HL-60 (cell line): ENCODE measurements around the gene LSM2.

Experiments used
- DNase-seq, 2 experiments: peaks; one replicate each; pipeline ENCODE4 v3.0.0-alpha.2; 2010 to 2020; ENCODE audit warnings: low read depth in 1 of 2, low spot score in 1 of 2
- H3K27ac ChIP-seq: fragments of 250-450 bp; sonication (Bioruptor Pico); replicated peaks from 2 replicates; pipeline ENCODE4 v1.5.1; 2020; ENCODE audit warnings: mild to moderate bottlenecking, moderate library complexity
- H3K27me3 ChIP-seq: fragments of 250-450 bp; sonication (Bioruptor Pico); 2 replicates; pipeline ENCODE4 v1.5.1; 2021; ENCODE audit warnings: mild to moderate bottlenecking, moderate library complexity; ENCODE audit not compliant: insufficient read depth, poor library complexity, severe bottlenecking
- H3K4me3 ChIP-seq: replicated peaks from 2 replicates; pipeline ENCODE4 v1.5.1; 2011; ENCODE audit warnings: mild to moderate bottlenecking, control low read depth, low read length; ENCODE audit not compliant: insufficient read depth
- GABPA ChIP-seq: IDR thresholded peaks from 2 replicates; pipeline ENCODE4 v1.6.1; 2012; ENCODE audit warnings: low read depth
- POLR2AphosphoS5 ChIP-seq: IDR thresholded peaks from 2 replicates; pipeline ENCODE4 v1.6.1; 2012; ENCODE audit warnings: low read depth
- SPI1 ChIP-seq: IDR thresholded peaks from 2 replicates; pipeline ENCODE4 v1.6.1; 2012; ENCODE audit warnings: low read depth, mild to moderate bottlenecking, borderline replicate concordance
- TF ChIP-seq, protein P1 (sequence below): IDR thresholded peaks from one replicate; pipeline ENCODE4 v1.5.1; 2011; ENCODE audit warnings: low read length, control low read depth, inconsistent platforms; ENCODE audit not compliant: insufficient read depth
- TF ChIP-seq, protein P2 (sequence below): IDR thresholded peaks from 2 replicates; pipeline ENCODE4 v1.6.1; 2012; ENCODE audit warnings: low read depth; ENCODE audit not compliant: insufficient replicate concordance

LSM2 gene

GRCh38 chr6:31769684-31770371, 36.9 kb downstream of the LSM2 start:
- H3K27ac ChIP-seq: no peak overlapping the region
- TF ChIP-seq SPI1: no peak
- TF ChIP-seq, protein P1, sequence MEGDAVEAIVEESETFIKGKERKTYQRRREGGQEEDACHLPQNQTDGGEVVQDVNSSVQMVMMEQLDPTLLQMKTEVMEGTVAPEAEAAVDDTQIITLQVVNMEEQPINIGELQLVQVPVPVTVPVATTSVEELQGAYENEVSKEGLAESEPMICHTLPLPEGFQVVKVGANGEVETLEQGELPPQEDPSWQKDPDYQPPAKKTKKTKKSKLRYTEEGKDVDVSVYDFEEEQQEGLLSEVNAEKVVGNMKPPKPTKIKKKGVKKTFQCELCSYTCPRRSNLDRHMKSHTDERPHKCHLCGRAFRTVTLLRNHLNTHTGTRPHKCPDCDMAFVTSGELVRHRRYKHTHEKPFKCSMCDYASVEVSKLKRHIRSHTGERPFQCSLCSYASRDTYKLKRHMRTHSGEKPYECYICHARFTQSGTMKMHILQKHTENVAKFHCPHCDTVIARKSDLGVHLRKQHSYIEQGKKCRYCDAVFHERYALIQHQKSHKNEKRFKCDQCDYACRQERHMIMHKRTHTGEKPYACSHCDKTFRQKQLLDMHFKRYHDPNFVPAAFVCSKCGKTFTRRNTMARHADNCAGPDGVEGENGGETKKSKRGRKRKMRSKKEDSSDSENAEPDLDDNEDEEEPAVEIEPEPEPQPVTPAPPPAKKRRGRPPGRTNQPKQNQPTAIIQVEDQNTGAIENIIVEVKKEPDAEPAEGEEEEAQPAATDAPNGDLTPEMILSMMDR: peak; percentile 93
- peak; percentile 73 to 90 for DNase-seq
- no peaks in the 10 kb centered on the region for H3K27me3 ChIP-seq
- no peak overlapping the region for H3K4me3 ChIP-seq

DNA sequence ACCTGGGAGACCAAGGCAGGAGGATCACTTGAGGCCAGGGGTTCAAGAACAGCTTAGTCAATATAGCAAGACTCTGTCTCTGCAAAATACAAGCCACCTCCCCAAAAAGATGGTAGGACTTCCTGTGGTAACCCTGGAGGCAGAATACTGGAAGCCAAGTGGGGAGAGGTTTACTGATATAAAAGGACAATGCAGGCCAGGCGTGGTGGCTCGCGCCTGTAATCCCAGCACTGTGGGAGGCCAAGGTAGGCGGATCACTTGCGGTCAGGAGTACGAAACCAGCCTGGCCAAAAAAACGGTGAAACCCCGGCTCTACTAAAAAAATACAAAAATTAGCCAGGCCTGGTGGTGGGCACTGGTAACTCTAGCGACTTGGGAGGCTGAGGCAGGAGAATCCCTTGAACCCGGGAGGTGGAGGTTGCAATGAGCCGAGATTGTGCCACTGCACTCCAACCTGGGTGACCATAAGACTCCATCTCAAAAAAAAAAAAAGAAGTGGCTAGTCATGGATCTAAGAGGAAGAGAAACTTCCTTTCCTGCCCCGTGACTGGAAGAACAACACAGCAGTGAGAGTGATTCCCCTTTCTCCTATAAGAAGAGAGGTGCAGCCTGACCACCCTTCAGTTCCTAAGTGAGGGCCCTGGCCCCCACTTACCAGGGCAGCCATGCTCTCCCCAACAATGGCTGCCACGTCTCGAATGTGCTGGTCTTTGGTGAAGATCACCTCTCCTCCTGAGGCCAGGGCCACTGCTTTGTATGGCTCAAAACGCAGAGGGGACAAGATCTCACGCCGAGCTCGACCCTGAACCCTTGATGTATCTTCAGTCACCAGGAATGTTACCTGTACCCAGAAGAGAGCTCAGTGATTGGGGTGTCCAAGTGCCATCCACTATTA, 38.2 kb downstream of the LSM2 start:
- TF ChIP-seq, protein P1: no peak
- peak; percentile 57; the same call in 1 of the 2 replicates for TF ChIP-seq SPI1
- Histone ChIP-seq H3K27me3 (no peaks in the 10 kb centered on the region), H3K27ac (peak overlapping the region; percentile 41), H3K4me3 (no peak overlapping the region)
- DNase-seq: peak; percentile 14 to 45

DNA sequence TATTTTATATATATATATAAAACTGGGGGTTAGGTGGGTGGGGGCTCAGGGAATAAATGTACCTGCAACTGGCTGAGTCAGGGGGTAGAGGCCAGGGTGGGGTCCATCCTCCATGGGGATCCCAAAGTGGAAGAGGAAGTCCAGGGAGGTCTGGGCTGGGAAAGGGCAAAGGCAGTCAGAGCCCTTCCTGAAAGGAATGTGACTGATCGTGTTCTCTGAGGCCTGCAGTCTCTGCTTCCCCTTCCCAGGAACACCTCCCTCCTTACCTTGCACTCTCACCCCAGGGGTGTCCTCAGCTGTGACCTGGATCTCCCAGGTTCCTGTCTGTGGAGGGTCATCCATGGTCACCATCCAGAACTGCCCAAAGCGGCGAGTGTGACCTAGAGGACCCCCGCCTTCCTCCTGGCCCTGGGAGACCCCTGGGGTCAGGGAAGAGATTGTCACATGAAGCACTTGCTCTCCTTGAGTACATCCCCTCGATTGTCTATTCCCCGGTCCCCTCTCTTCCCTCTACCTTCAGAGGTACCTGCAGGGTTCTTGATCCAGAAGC, 39.6 kb downstream of the LSM2 start:
- no peak for TF ChIP-seq GABPA
- no peak for TF ChIP-seq SPI1
- TF ChIP-seq POLR2AphosphoS5: no peak
- TF ChIP-seq, protein P1: no peak
- TF ChIP-seq, protein P2, sequence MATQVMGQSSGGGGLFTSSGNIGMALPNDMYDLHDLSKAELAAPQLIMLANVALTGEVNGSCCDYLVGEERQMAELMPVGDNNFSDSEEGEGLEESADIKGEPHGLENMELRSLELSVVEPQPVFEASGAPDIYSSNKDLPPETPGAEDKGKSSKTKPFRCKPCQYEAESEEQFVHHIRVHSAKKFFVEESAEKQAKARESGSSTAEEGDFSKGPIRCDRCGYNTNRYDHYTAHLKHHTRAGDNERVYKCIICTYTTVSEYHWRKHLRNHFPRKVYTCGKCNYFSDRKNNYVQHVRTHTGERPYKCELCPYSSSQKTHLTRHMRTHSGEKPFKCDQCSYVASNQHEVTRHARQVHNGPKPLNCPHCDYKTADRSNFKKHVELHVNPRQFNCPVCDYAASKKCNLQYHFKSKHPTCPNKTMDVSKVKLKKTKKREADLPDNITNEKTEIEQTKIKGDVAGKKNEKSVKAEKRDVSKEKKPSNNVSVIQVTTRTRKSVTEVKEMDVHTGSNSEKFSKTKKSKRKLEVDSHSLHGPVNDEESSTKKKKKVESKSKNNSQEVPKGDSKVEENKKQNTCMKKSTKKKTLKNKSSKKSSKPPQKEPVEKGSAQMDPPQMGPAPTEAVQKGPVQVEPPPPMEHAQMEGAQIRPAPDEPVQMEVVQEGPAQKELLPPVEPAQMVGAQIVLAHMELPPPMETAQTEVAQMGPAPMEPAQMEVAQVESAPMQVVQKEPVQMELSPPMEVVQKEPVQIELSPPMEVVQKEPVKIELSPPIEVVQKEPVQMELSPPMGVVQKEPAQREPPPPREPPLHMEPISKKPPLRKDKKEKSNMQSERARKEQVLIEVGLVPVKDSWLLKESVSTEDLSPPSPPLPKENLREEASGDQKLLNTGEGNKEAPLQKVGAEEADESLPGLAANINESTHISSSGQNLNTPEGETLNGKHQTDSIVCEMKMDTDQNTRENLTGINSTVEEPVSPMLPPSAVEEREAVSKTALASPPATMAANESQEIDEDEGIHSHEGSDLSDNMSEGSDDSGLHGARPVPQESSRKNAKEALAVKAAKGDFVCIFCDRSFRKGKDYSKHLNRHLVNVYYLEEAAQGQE: no peak
- no peak for DNase-seq

DNA sequence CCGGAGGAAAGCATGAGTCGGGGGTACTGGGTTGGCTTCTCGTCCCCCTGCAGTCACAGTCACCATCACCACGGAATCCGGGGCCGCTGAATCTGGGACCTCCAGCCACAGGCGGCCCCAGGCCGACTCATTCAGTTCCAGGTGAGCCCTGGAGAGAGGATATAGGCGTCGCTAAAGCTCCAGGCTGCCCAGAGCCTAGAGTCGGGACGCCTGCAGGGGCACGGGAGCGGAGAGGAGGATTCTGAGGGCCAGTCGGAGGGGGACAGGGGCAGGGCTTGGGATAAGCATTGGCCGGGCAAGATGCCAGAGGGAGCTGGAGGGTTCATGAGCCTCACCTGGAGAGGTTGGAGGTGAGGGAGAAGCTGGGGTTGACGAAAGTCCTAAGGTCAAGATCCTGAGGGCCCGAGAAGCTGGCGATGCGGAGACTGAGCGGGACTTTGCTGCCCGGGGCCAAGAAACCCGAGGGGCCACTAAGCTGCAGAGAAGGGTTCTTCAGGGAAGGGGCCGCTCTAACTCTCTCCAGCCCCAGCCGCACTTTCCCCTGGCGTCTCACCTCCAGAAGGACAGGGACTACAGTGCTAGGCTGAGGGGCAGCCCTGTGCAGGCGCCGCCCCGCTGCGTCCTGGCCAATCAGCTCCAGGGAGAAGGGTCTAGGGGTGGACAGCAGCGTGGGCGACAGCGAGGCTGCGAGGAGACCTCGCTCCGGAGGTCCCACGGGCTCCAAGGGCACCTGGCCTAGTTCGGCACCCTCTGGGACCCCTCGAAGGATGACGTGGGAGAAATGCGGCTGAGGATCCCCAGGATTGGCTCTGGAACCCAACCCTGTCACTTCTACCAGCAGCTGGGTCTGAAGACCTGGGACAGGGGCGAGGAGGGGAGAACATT, 40.6 kb downstream of the LSM2 start:
- no peak for DNase-seq
- Histone ChIP-seq H3K27me3 (no peaks in the 10 kb centered on the region), H3K4me3 (no peak overlapping the region), H3K27ac (no peak overlapping the region)
- TF ChIP-seq, protein P2: no peak
- no peak for TF ChIP-seq POLR2AphosphoS5
- TF ChIP-seq GABPA: no peak
- TF ChIP-seq, protein P1: no peak
- no peak for TF ChIP-seq SPI1

More for the DNA sequence above, 39.6 kb downstream of the LSM2 start:
- H3K27me3 ChIP-seq: no peaks in the 10 kb centered on the region
- H3K27ac ChIP-seq: no peak overlapping the region
- no peak overlapping the region for H3K4me3 ChIP-seq
